Suprapubic skin (tissue), 4 donors: ENCODE measurements around the gene NKAIN2. TPM values are rescaled to one million over a fixed set of nuclear protein-coding genes. Genes with fewer than 3 reads are reported as not detected.

ENCODE experiments used
- DNase-seq, 2 donors: peaks; one replicate each; pipeline ENCODE4 v3.0.0-alpha.2; 2019; ENCODE audit warnings: low spot score in 2 of 2
- H3K27ac ChIP-seq: fragments of 200-600 bp; sonication (generic); one replicate; pipeline ENCODE4 v1.5.1; 2019
- H3K27me3 ChIP-seq: fragments of 200-600 bp; sonication (generic); one replicate; pipeline ENCODE4 v1.5.1; 2019
- H3K36me3 ChIP-seq: fragments of 200-600 bp; sonication (generic); one replicate; pipeline ENCODE4 v1.5.1; 2019
- H3K4me1 ChIP-seq: fragments of 200-600 bp; sonication (generic); one replicate; pipeline ENCODE4 v1.5.1; 2019
- H3K4me3 ChIP-seq: fragments of 200-600 bp; sonication (generic); one replicate; pipeline ENCODE4 v1.5.1; 2019; ENCODE audit warnings: mild to moderate bottlenecking
- H3K9me3 ChIP-seq: fragments of 200-600 bp; sonication (generic); one replicate; pipeline ENCODE4 v1.5.1; 2019
- EP300 ChIP-seq: sonication (generic); formaldehyde crosslinking; IDR thresholded peaks from one replicate; pipeline ENCODE4 v1.6.1; 2017; ENCODE audit warnings: antibody characterized with exemption
- POLR2A ChIP-seq, 2 donors: fragments of 450-650 bp; IDR thresholded peaks; one replicate each; pipeline ENCODE4 v1.6.1; 2017; ENCODE audit warnings: antibody characterized with exemption in 2 of 2, mild to moderate bottlenecking in 2 of 2, moderate library complexity in 2 of 2
- POLR2AphosphoS5 ChIP-seq, 3 donors: sonication (generic); formaldehyde crosslinking; IDR thresholded peaks; one replicate each; pipeline ENCODE4 v1.6.1; 2017; ENCODE audit warnings: antibody characterized with exemption in 3 of 3
- WGBS: methylation state at CpG from one replicate; pipeline ENCODE4 v1.1.5; 2018; 5-methylcytosine and 5-hydroxymethylcytosine counted together
- total RNA-seq, 4 donors: library from RNA; depleted of rRNA; stranded (reverse); fragments of >200 nt; gene quantifications; one replicate each; pipeline ENCODE4 v1.1.0, GENCODE V29; 2016
- TF ChIP-seq, protein P1 (sequence below), 2 donors: fragments of 200-600 bp in 1 of 2; fragments of 450-650 bp in 1 of 2; sonication (generic) in 1 of 2; IDR thresholded peaks; one replicate each; pipeline ENCODE4 v1.5.1; 2016 to 2019; ENCODE audit warnings: antibody characterized with exemption in 2 of 2, mild to moderate bottlenecking in 1 of 2, moderate library complexity in 1 of 2

NKAIN2 gene
- total RNA-seq, 4 donors from 2014 or later, result 0.40 TPM; not detected in 3

GRCh38 chr6:124822204-124822613 is 1018.5 kb downstream of the NKAIN2 start:
- Histone ChIP-seq H3K36me3 (no peaks in the 10 kb centered on the region), H3K9me3 (no peaks in the 10 kb centered on the region), H3K27ac (no peak overlapping the region), H3K4me1 (no peaks in the 10 kb centered on the region), H3K27me3 (no peaks in the 10 kb centered on the region), H3K4me3 (no peak overlapping the region)
- TF ChIP-seq POLR2A (IDR thresholded peaks at IDR 0.05) (no peak), POLR2AphosphoS5 (IDR thresholded peaks at IDR 0.05) (no peak), EP300 (no peak)
- TF ChIP-seq, protein P1, sequence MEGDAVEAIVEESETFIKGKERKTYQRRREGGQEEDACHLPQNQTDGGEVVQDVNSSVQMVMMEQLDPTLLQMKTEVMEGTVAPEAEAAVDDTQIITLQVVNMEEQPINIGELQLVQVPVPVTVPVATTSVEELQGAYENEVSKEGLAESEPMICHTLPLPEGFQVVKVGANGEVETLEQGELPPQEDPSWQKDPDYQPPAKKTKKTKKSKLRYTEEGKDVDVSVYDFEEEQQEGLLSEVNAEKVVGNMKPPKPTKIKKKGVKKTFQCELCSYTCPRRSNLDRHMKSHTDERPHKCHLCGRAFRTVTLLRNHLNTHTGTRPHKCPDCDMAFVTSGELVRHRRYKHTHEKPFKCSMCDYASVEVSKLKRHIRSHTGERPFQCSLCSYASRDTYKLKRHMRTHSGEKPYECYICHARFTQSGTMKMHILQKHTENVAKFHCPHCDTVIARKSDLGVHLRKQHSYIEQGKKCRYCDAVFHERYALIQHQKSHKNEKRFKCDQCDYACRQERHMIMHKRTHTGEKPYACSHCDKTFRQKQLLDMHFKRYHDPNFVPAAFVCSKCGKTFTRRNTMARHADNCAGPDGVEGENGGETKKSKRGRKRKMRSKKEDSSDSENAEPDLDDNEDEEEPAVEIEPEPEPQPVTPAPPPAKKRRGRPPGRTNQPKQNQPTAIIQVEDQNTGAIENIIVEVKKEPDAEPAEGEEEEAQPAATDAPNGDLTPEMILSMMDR (IDR thresholded peaks at IDR 0.05), result no peak
- DNase-seq, result no peak

GRCh38 chr6:124822721-124823120 is 1019.1 kb downstream of the NKAIN2 start:
- WGBS, result 81% methylated on average over 3 of the region's 3 CpGs

GRCh38 chr6:124823240-124824111 is 1019.8 kb downstream of the NKAIN2 start:
- 88% methylated on average over 13 of the region's 14 CpGs for WGBS
- no peak overlapping the region for H3K27ac ChIP-seq

More at GRCh38 chr6:124822721-124823120, 1019.1 kb downstream of the NKAIN2 start:
- Histone ChIP-seq H3K27me3 (no peaks in the 10 kb centered on the region), H3K4me3 (no peak overlapping the region), H3K27ac (no peak overlapping the region), H3K4me1 (no peaks in the 10 kb centered on the region), H3K36me3 (no peaks in the 10 kb centered on the region), H3K9me3 (no peaks in the 10 kb centered on the region)
- DNase-seq, result no peak
- TF ChIP-seq POLR2AphosphoS5 (IDR thresholded peaks at IDR 0.05) (no peak), EP300 (no peak), POLR2A (IDR thresholded peaks at IDR 0.05) (no peak)
- TF ChIP-seq, protein P1 (IDR thresholded peaks at IDR 0.05), result no peak

GRCh38 chr6:124825564-124825963 is 1021.9 kb downstream of the NKAIN2 start:
- no peak overlapping the region for H3K27ac ChIP-seq
- no peaks in the 10 kb centered on the region for H3K4me1 ChIP-seq
- H3K9me3 ChIP-seq, result no peaks in the 10 kb centered on the region
- no peaks in the 10 kb centered on the region for H3K36me3 ChIP-seq
- TF ChIP-seq EP300, result no peak
- TF ChIP-seq POLR2A (IDR thresholded peaks at IDR 0.05), result no peak
- TF ChIP-seq POLR2AphosphoS5 (IDR thresholded peaks at IDR 0.05), result no peak
- TF ChIP-seq, protein P1 (IDR thresholded peaks at IDR 0.05), result no peak
- 75% methylated on average over 2 of the region's 2 CpGs for WGBS
- no peaks in the 10 kb centered on the region for H3K27me3 ChIP-seq
- DNase-seq, result no peak
- no peak overlapping the region for H3K4me3 ChIP-seq

More at GRCh38 chr6:124823240-124824111, 1019.8 kb downstream of the NKAIN2 start:
- H3K9me3 ChIP-seq, result no peaks in the 10 kb centered on the region
- no peak for DNase-seq
- H3K4me3 ChIP-seq, result no peak overlapping the region
- TF ChIP-seq POLR2A (IDR thresholded peaks at IDR 0.05) (no peak), POLR2AphosphoS5 (IDR thresholded peaks at IDR 0.05) (no peak), EP300 (no peak)
- TF ChIP-seq, protein P1 (IDR thresholded peaks at IDR 0.05), result no peak
- no peaks in the 10 kb centered on the region for H3K27me3 ChIP-seq
- H3K36me3 ChIP-seq, result no peaks in the 10 kb centered on the region
- H3K4me1 ChIP-seq, result no peaks in the 10 kb centered on the region

- no peaks in the 10 kb centered on the region for H3K9me3 ChIP-seq
- H3K36me3 ChIP-seq, result no peaks in the 10 kb centered on the region
- H3K27ac ChIP-seq, result no peak overlapping the region
- H3K4me3 ChIP-seq, result no peak overlapping the region
- WGBS, result 100% methylated on average over 1 of the region's 1 CpG
- TF ChIP-seq EP300, result no peak
- no peak for TF ChIP-seq POLR2AphosphoS5 (IDR thresholded peaks at IDR 0.05)
- TF ChIP-seq, protein P1 (IDR thresholded peaks at IDR 0.05), result no peak
- no peak for TF ChIP-seq POLR2A (IDR thresholded peaks at IDR 0.05)
- H3K27me3 ChIP-seq, result no peaks in the 10 kb centered on the region
- no peaks in the 10 kb centered on the region for H3K4me1 ChIP-seq
- no peak for DNase-seq
Observed at GRCh38 chr6:124829822-124830221, 1026.2 kb downstream of the NKAIN2 start.
